ENCODE results near the gene TFF3. TPM values are rescaled to one million over a fixed set of nuclear protein-coding genes. Genes with fewer than 3 reads are reported as not detected.
"Not testable (repeated sequence)": the region's sequence is repeated elsewhere in the genome, so short reads cannot be mapped to it uniquely, and the experiment has no call there.

TFF3 gene
- total and polyA plus RNA-seq, 2 experiments from 2014 or later: 84.4 to 589 TPM

- Histone ChIP-seq H3K79me2 (no peaks in the 10 kb centered on the region), H3K27me3 (no peaks in the 10 kb centered on the region), H3K9me2 (replicated peaks; ENCODE audit: insufficient read depth) (no peaks in the 10 kb centered on the region), H3K27ac (no peak overlapping the region), H4K20me1 (ENCODE audit: insufficient read depth, poor library complexity, severe bottlenecking) (no peaks in the 10 kb centered on the region), H3K4me1 (ENCODE audit: insufficient read depth) (no peaks in the 10 kb centered on the region), H3K4me2 (no peak overlapping the region), H2AFZ (no peak overlapping the region), H3K4me3 (no peak overlapping the region), H3K9me3 (ENCODE audit: low read depth) (no peaks in the 10 kb centered on the region), H3K36me3 (replicated peaks; ENCODE audit: insufficient read depth, low read depth) (no peaks in the 10 kb centered on the region)
- no peak for DNase-seq (ENCODE audit: low spot score)
- no peak for TF ChIP-seq EZH2 (IDR thresholded peaks at IDR 0.05; ENCODE audit: borderline replicate concordance)
- TF ChIP-seq EZH2phosphoT487 (IDR thresholded peaks at IDR 0.05; ENCODE audit: low read depth, severe bottlenecking, unreplicated experiment): no peak
- TF ChIP-seq CTCF (IDR thresholded peaks at IDR 0.05; ENCODE audit: poor library complexity): no peak
- WGBS (ENCODE audit: low lambda C conversion rate, missing lambda C conversion rate): 93% methylated on average over 22 of the region's 22 CpGs
Observed at GRCh38 chr21:42294273-42294880, 20.8 kb downstream of the TFF3 start.

- 91% methylated on average over 17 of the region's 17 CpGs for WGBS (ENCODE audit: low lambda C conversion rate, missing lambda C conversion rate)
- Histone ChIP-seq H2AFZ (no peak overlapping the region), H3K79me2 (no peaks in the 10 kb centered on the region), H3K9me2 (replicated peaks; ENCODE audit: insufficient read depth) (no peaks in the 10 kb centered on the region), H3K4me1 (ENCODE audit: insufficient read depth) (no peaks in the 10 kb centered on the region), H3K36me3 (replicated peaks; ENCODE audit: insufficient read depth, low read depth) (no peaks in the 10 kb centered on the region), H4K20me1 (ENCODE audit: insufficient read depth, poor library complexity, severe bottlenecking) (no peaks in the 10 kb centered on the region), H3K4me2 (no peak overlapping the region), H3K27ac (no peak overlapping the region), H3K4me3 (no peak overlapping the region), H3K9me3 (ENCODE audit: low read depth) (no peaks in the 10 kb centered on the region), H3K27me3 (no peaks in the 10 kb centered on the region)
- TF ChIP-seq EZH2 (IDR thresholded peaks at IDR 0.05; ENCODE audit: borderline replicate concordance): no peak
- TF ChIP-seq CTCF (IDR thresholded peaks at IDR 0.05; ENCODE audit: poor library complexity): no peak
- TF ChIP-seq EZH2phosphoT487 (IDR thresholded peaks at IDR 0.05; ENCODE audit: low read depth, severe bottlenecking, unreplicated experiment): no peak
- DNase-seq (ENCODE audit: low spot score): no peak
Observed at GRCh38 chr21:42293649-42294272, 21.4 kb downstream of the TFF3 start.

GRCh38 chr21:42292563-42293142 lies 22.6 kb downstream of the TFF3 start:
- H3K4me1 ChIP-seq (ENCODE audit: insufficient read depth); H3K4me3 ChIP-seq; DNase-seq (ENCODE audit: low spot score); H3K27me3 ChIP-seq; H3K79me2 ChIP-seq; H3K9me3 ChIP-seq (ENCODE audit: low read depth); H4K20me1 ChIP-seq (ENCODE audit: insufficient read depth, poor library complexity, severe bottlenecking); H3K27ac ChIP-seq; H3K36me3 ChIP-seq (replicated peaks; ENCODE audit: insufficient read depth, low read depth); H2AFZ ChIP-seq; H3K4me2 ChIP-seq; H3K9me2 ChIP-seq (replicated peaks; ENCODE audit: insufficient read depth): not testable (repeated sequence)
- 93% methylated on average over 3 of the region's 4 CpGs for WGBS (ENCODE audit: low lambda C conversion rate, missing lambda C conversion rate)

GRCh38 chr21:42291751-42292562 lies 23.3 kb downstream of the TFF3 start:
- no peaks in the 10 kb centered on the region for H3K9me3 ChIP-seq (ENCODE audit: low read depth)
- no peak for TF ChIP-seq CTCF (IDR thresholded peaks at IDR 0.05; ENCODE audit: poor library complexity)
- no peak for TF ChIP-seq EZH2 (IDR thresholded peaks at IDR 0.05; ENCODE audit: borderline replicate concordance)
- TF ChIP-seq EZH2phosphoT487 (IDR thresholded peaks at IDR 0.05; ENCODE audit: low read depth, severe bottlenecking, unreplicated experiment): no peak
- H3K9me2 ChIP-seq (replicated peaks; ENCODE audit: insufficient read depth): no peaks in the 10 kb centered on the region
- H3K27me3 ChIP-seq: no peaks in the 10 kb centered on the region
- no peaks in the 10 kb centered on the region for H3K4me1 ChIP-seq (ENCODE audit: insufficient read depth)
- H3K36me3 ChIP-seq (replicated peaks; ENCODE audit: insufficient read depth, low read depth): no peaks in the 10 kb centered on the region
- WGBS (ENCODE audit: low lambda C conversion rate, missing lambda C conversion rate): 92% methylated on average over 18 of the region's 22 CpGs
- no peak overlapping the region for H2AFZ ChIP-seq
- H4K20me1 ChIP-seq (ENCODE audit: insufficient read depth, poor library complexity, severe bottlenecking): no peaks in the 10 kb centered on the region
- H3K4me2 ChIP-seq: no peak overlapping the region
- H3K4me3 ChIP-seq: no peak overlapping the region
- H3K27ac ChIP-seq: no peak overlapping the region
- no peak for DNase-seq (ENCODE audit: low spot score)
- H3K79me2 ChIP-seq: no peaks in the 10 kb centered on the region
